SU-DHL-6 (cell line): ENCODE data around the gene ST3GAL5.

Source experiments
- H2AFZ ChIP-seq: fragments of 200-600 bp; sonication (generic); 2 replicates; pipeline ENCODE4 v1.6.1; 2014; ENCODE audit warnings: low read depth, mild to moderate bottlenecking, moderate library complexity, mixed read lengths, antibody characterized with exemption, low read length; ENCODE audit not compliant: severe bottlenecking
- H3F3A ChIP-seq: fragments of 200-600 bp; shearing (Covaris generic); 2 replicates; pipeline ENCODE4 v1.6.0; 2016; ENCODE audit warnings: antibody characterized with exemption, mild to moderate bottlenecking; ENCODE audit not compliant: insufficient read depth
- H3K27ac ChIP-seq: fragments of 200-600 bp; sonication (generic); 2 replicates; pipeline ENCODE4 v1.5.1; 2016; ENCODE audit warnings: low read depth, mild to moderate bottlenecking, low read length, moderate library complexity, mixed read lengths
- H3K27me3 ChIP-seq: fragments of 200-600 bp; sonication (generic), shearing (Covaris generic); 2 replicates; pipeline ENCODE4 v1.6.0; 2014; ENCODE audit warnings: mild to moderate bottlenecking, low read length
- H3K36me3 ChIP-seq: fragments of 200-600 bp; sonication (generic); 2 replicates; pipeline ENCODE4 v1.6.1; 2014; ENCODE audit warnings: mild to moderate bottlenecking, low read length, mixed read lengths
- H3K4me2 ChIP-seq: fragments of 300-600, 200-600 bp; shearing (Covaris generic), sonication (generic); 2 replicates; pipeline ENCODE4 v1.6.0; 2014; ENCODE audit warnings: low read length, low read depth, mild to moderate bottlenecking; ENCODE audit not compliant: poor library complexity, severe bottlenecking
- H3K4me3 ChIP-seq: fragments of 200-600 bp; sonication (generic); 2 replicates; pipeline ENCODE4 v1.5.1; 2014; ENCODE audit warnings: antibody characterized with exemption, low read length, mild to moderate bottlenecking, mixed read lengths; ENCODE audit not compliant: insufficient read depth, poor library complexity, severe bottlenecking
- H3K79me2 ChIP-seq: fragments of 200-600 bp; sonication (generic); 2 replicates; pipeline ENCODE4 v1.6.1; 2014; ENCODE audit warnings: mild to moderate bottlenecking, low read length, moderate library complexity; ENCODE audit not compliant: insufficient read depth
- H3K9ac ChIP-seq: fragments of 200-600 bp; sonication (generic); 2 replicates; pipeline ENCODE4 v1.7.0; 2014; ENCODE audit warnings: mild to moderate bottlenecking, low read length
- H3K9me2 ChIP-seq: fragments of 200-600 bp; sonication (generic); replicated peaks from 2 replicates; pipeline ENCODE4 v1.6.1; 2014; ENCODE audit warnings: low read length; ENCODE audit not compliant: insufficient read depth
- H3K9me3 ChIP-seq: fragments of 200-600 bp; sonication (generic); 2 replicates; pipeline ENCODE4 v1.6.1; 2014; ENCODE audit warnings: low read length, mixed read lengths; ENCODE audit not compliant: insufficient read depth
- H4K20me1 ChIP-seq: fragments of 200-600 bp; sonication (generic); 2 replicates; pipeline ENCODE4 v1.6.1; 2014; ENCODE audit warnings: low read depth, mild to moderate bottlenecking, antibody characterized with exemption, low read length, moderate library complexity, mixed read lengths
- EZH2phosphoT487 ChIP-seq: fragments of 200-600 bp; sonication (generic), shearing (Covaris generic); conservative IDR thresholded peaks from 2 replicates; pipeline ENCODE4 v1.6.1; 2018; ENCODE audit warnings: mild to moderate bottlenecking, antibody characterized with exemption, low read length, moderate library complexity, mixed read lengths
- TF ChIP-seq, protein P1 (sequence below): fragments of 200-600 bp; sonication (generic); IDR thresholded peaks from one replicate; pipeline ENCODE4 v1.5.1; 2017; ENCODE audit warnings: antibody characterized with exemption, mild to moderate bottlenecking, low read length, moderate library complexity; ENCODE audit not compliant: insufficient read depth, poor library complexity, severe bottlenecking

ST3GAL5 gene

DNA sequence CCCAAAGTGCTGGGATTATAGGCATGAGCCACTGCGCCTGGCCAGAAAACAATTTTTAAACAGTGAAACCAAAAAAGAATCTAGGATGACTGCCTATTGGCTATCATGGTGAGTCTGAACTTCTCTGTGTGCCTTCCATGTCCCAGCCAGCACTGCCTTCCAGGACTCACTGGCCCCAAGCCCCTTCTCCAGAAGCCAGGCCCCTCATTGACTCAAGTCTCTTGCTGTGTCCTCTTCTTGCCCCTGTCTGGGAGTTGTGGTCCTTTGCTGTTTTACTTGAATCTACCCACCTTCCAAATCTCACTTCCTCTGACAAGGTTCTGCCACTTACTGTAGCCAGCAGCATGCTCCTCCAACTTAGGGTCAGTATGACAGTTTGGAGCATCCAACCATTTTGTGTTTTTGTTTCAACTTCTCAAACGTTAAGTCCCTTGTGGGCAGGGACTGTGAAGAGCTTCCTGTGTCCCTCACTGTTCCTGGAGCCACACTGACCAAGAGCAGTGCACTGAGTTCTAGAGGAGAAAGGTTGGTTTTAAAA, 41.7 kb downstream of the ST3GAL5 start:
- no peak for TF ChIP-seq EZH2phosphoT487
- TF ChIP-seq, protein P1, sequence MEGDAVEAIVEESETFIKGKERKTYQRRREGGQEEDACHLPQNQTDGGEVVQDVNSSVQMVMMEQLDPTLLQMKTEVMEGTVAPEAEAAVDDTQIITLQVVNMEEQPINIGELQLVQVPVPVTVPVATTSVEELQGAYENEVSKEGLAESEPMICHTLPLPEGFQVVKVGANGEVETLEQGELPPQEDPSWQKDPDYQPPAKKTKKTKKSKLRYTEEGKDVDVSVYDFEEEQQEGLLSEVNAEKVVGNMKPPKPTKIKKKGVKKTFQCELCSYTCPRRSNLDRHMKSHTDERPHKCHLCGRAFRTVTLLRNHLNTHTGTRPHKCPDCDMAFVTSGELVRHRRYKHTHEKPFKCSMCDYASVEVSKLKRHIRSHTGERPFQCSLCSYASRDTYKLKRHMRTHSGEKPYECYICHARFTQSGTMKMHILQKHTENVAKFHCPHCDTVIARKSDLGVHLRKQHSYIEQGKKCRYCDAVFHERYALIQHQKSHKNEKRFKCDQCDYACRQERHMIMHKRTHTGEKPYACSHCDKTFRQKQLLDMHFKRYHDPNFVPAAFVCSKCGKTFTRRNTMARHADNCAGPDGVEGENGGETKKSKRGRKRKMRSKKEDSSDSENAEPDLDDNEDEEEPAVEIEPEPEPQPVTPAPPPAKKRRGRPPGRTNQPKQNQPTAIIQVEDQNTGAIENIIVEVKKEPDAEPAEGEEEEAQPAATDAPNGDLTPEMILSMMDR: no peak
- H3F3A ChIP-seq: no peaks in the 10 kb centered on the region
- H3K9ac ChIP-seq: no peak overlapping the region
- no peaks in the 10 kb centered on the region for H4K20me1 ChIP-seq
- no peak overlapping the region for H3K27ac ChIP-seq
- no peaks in the 10 kb centered on the region for H3K36me3 ChIP-seq
- H3K27me3 ChIP-seq: no peaks in the 10 kb centered on the region
- H3K9me2 ChIP-seq: no peaks in the 10 kb centered on the region
- no peak overlapping the region for H3K4me2 ChIP-seq
- H3K79me2 ChIP-seq: no peaks in the 10 kb centered on the region
- H2AFZ ChIP-seq: no peak overlapping the region
- H3K4me3 ChIP-seq: no peak overlapping the region
- no peaks in the 10 kb centered on the region for H3K9me3 ChIP-seq

DNA sequence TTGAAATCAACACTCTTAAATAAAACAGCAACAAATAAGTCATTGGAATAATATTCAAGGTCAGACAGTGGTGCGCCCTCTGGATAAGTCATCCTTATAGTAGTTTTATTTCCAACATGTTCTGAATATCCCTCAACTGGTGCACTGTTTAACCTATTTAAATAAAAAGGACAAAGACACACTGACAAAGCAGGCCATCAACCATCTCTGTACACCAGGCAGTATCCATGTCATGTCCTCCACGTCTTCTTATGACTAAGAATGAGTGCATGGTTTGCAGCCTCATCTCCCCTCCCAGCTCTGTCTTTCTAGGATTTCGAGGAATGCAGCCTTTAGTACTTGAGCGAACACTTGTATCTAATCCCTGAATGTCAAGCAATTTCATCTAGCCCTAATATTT, 42.4 kb downstream of the ST3GAL5 start:
- no peaks in the 10 kb centered on the region for H3K27me3 ChIP-seq
- H4K20me1 ChIP-seq: no peaks in the 10 kb centered on the region
- H3K4me2 ChIP-seq: no peak overlapping the region
- no peak overlapping the region for H3K4me3 ChIP-seq
- no peak overlapping the region for H2AFZ ChIP-seq
- no peaks in the 10 kb centered on the region for H3K79me2 ChIP-seq
- TF ChIP-seq, protein P1: no peak
- no peak for TF ChIP-seq EZH2phosphoT487
- H3F3A ChIP-seq: no peaks in the 10 kb centered on the region
- no peaks in the 10 kb centered on the region for H3K36me3 ChIP-seq
- H3K9me3 ChIP-seq: no peaks in the 10 kb centered on the region
- H3K9ac ChIP-seq: no peak overlapping the region
- H3K9me2 ChIP-seq: no peaks in the 10 kb centered on the region
- no peak overlapping the region for H3K27ac ChIP-seq

DNA sequence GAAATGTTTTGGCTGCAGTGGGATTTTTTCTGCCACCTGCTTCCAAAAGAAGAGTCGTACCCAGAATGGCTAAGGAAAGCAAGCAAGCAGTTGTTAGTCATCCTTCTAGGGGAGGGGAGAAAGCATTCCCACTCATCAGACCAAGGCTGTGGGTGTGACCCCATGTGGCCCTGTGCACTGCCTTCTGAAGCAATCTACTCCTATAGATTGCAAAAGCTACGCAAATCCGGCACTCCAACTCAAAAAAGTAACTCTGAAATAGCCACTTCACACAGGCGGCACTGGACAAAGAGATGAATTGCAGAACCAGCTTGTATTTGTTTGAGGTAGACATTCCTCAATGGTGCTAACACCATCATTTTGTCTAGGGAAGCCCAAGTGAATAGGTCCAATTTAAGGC, 44.3 kb downstream of the ST3GAL5 start:
- no peak overlapping the region for H3K4me3 ChIP-seq
- no peaks in the 10 kb centered on the region for H3K27me3 ChIP-seq
- H2AFZ ChIP-seq: no peak overlapping the region
- H3K36me3 ChIP-seq: no peaks in the 10 kb centered on the region
- H3K9me3 ChIP-seq: no peaks in the 10 kb centered on the region
- TF ChIP-seq, protein P1: no peak
- no peak for TF ChIP-seq EZH2phosphoT487
- H3K27ac ChIP-seq: no peak overlapping the region
- no peak overlapping the region for H3K9ac ChIP-seq
- H3K79me2 ChIP-seq: no peaks in the 10 kb centered on the region
- no peak overlapping the region for H3K4me2 ChIP-seq
- H3F3A ChIP-seq: no peaks in the 10 kb centered on the region
- no peaks in the 10 kb centered on the region for H3K9me2 ChIP-seq
- no peaks in the 10 kb centered on the region for H4K20me1 ChIP-seq
